B cell (primary cell): ENCODE measurements around the gene UBE3C. TPM values are rescaled to one million over a fixed set of nuclear protein-coding genes. Genes with fewer than 3 reads are reported as not detected.

Experiments used
- ATAC-seq: fragments of 200-7000 bp; cut with Tn5 transposase; one replicate; pipeline ENCODE4 v1.10.0; 2021; ENCODE audit warnings: low read depth, mild to moderate bottlenecking, moderate number of reproducible peaks, moderate library complexity
- CTCF ChIA-PET: fragments of 350-600 bp; sonication (Branson Sonifier 250); formaldehyde crosslinking; loops from one replicate; lab custom pipeline; 2021; ENCODE audit warnings: antibody characterized with exemption, inconsistent platforms; lab: Charles Lee
- POLR2A ChIA-PET: fragments of 350-600 bp; sonication (Branson Sonifier 250); formaldehyde crosslinking; loops from one replicate; lab custom pipeline; 2021; ENCODE audit warnings: antibody characterized with exemption; lab: Charles Lee
- DNase-seq: peaks from one replicate; pipeline ENCODE4 v3.0.0; 2013
- H2AFZ ChIP-seq: 2 replicates; pipeline ENCODE4 v1.6.1; 2012; ENCODE audit warnings: mild to moderate bottlenecking, low read depth, low read length; ENCODE audit not compliant: insufficient read depth, poor library complexity, severe bottlenecking
- H3K27ac ChIP-seq, 2 donors: 1 replicate in 1 of 2; 2 replicates in 1 of 2; pipeline ENCODE4 v1.5.1; 2012 to 2013; ENCODE audit warnings: low read length in 2 of 2, mild to moderate bottlenecking in 2 of 2, moderate library complexity in 1 of 2
- H3K27me3 ChIP-seq, 4 experiments: fragments of 200-600 bp in 1 of 4; sonication (generic) in 1 of 4; replicated peaks in 1 of 4; 1 replicate in 2 of 4; 2 replicates in 2 of 4; pipeline versions ENCODE4 v1.6.1 to v1.7.0; 2013 to 2016; ENCODE audit warnings: low read length in 3 of 4, mild to moderate bottlenecking in 2 of 4, mixed read lengths in 1 of 4, moderate library complexity in 1 of 4; ENCODE audit not compliant: insufficient read depth in 4 of 4, control insufficient read depth in 3 of 4; ENCODE audit errors: control extremely low read depth in 1 of 4
- H3K36me3 ChIP-seq, 2 experiments: replicated peaks in 1 of 2; 1 replicate in 1 of 2; 2 replicates in 1 of 2; pipeline versions ENCODE4 v1.6.1 to v1.7.1; 2013; ENCODE audit warnings: low read length in 1 of 2; ENCODE audit not compliant: insufficient read depth in 2 of 2, control insufficient read depth in 1 of 2; ENCODE audit errors: control extremely low read depth in 1 of 2, extremely low read depth in 1 of 2
- H3K4me1 ChIP-seq, 2 donors: fragments of 200-600 bp in 1 of 2; sonication (generic) in 1 of 2; 1 replicate in 1 of 2; 2 replicates in 1 of 2; pipeline versions ENCODE4 v1.5.1 to v1.6.1; 2013 to 2017; ENCODE audit warnings: low read length in 2 of 2; ENCODE audit not compliant: control insufficient read depth in 2 of 2, insufficient read depth in 2 of 2
- H3K4me2 ChIP-seq: replicated peaks from 2 replicates; pipeline ENCODE3; 2012; ENCODE audit warnings: mild to moderate bottlenecking, low read depth, low read length; ENCODE audit not compliant: poor library complexity, severe bottlenecking
- H3K4me3 ChIP-seq, 5 experiments: fragments of 200-600 bp in 1 of 5; sonication (generic) in 1 of 5; 1 replicate in 3 of 5; 2 replicates in 2 of 5; pipeline versions ENCODE4 v1.5.1 to v1.7.0; 2011 to 2016; ENCODE audit warnings: low read length in 4 of 5, mild to moderate bottlenecking in 4 of 5, low read depth in 2 of 5, control low read depth in 1 of 5, moderate library complexity in 1 of 5; ENCODE audit not compliant: insufficient read depth in 1 of 5; ENCODE audit errors: control extremely low read depth in 1 of 5, extremely low read depth in 1 of 5
- H3K79me2 ChIP-seq: fragments of 200-600 bp; sonication (generic); one replicate; pipeline ENCODE4 v1.6.0; 2016; ENCODE audit warnings: low read length; ENCODE audit not compliant: control insufficient read depth, insufficient read depth
- H3K9ac ChIP-seq: fragments of 200-600 bp; sonication (generic); 2 replicates; pipeline ENCODE4 v1.6.1; 2017; ENCODE audit warnings: mild to moderate bottlenecking, low read length, moderate library complexity
- H3K9me3 ChIP-seq, 3 donors: one replicate each; pipeline versions ENCODE4 v1.6.1 to v1.7.1; 2013; ENCODE audit warnings: low read length in 2 of 3; ENCODE audit not compliant: control insufficient read depth in 2 of 3, insufficient read depth in 1 of 3; ENCODE audit errors: control extremely low read depth in 1 of 3
- H4K20me1 ChIP-seq: 2 replicates; pipeline ENCODE4 v1.6.0; 2012; ENCODE audit warnings: mild to moderate bottlenecking, low read length; ENCODE audit not compliant: insufficient read depth, control insufficient read depth, poor library complexity, severe bottlenecking
- H3K27ac Mint-ChIP-seq: one replicate; pipeline ENCODE4 v1.8.0; 2021; ENCODE audit warnings: mixed read lengths
- H3K27me3 Mint-ChIP-seq: one replicate; pipeline ENCODE4 v1.8.0; 2021; ENCODE audit warnings: mixed read lengths
- H3K4me1 Mint-ChIP-seq: one replicate; pipeline ENCODE4 v1.8.0; 2021; ENCODE audit warnings: mixed read lengths
- H3K4me3 Mint-ChIP-seq: one replicate; pipeline ENCODE4 v1.8.0; 2021; ENCODE audit warnings: mixed read lengths
- H3K9me3 Mint-ChIP-seq: one replicate; pipeline ENCODE4 v1.8.0; 2022; ENCODE audit warnings: mixed read lengths; ENCODE audit not compliant: insufficient read depth
- EZH2 ChIP-seq: IDR thresholded peaks from 2 replicates; pipeline ENCODE4 v1.6.1; 2012; ENCODE audit warnings: borderline replicate concordance, low read depth, mild to moderate bottlenecking, moderate library complexity, low read length; ENCODE audit not compliant: insufficient read depth, poor library complexity, severe bottlenecking
- WGBS: methylation state at CpG from one replicate; pipeline ENCODE4 v1.1.5; 2013; ENCODE audit warnings: missing lambda C conversion rate; ENCODE audit not compliant: insufficient coverage; 5-methylcytosine and 5-hydroxymethylcytosine counted together
- intact Hi-C: fragments of 100-400 bp; cut with micrococcal nuclease; formaldehyde crosslinking; loops from one replicate; pipeline ENCODE4 v1.10.0; 2022
- polyA plus RNA-seq: library from polyadenylated mRNA; depleted of rRNA; stranded (reverse); fragments of >200 nt; gene quantifications from 2 replicates; pipeline ENCODE4 v1.2.3, GENCODE V29; 2012
- total RNA-seq, 2 donors: library from RNA; stranded (reverse); fragments of 120-200 nt in 1 of 2; gene quantifications; 1 replicate in 1 of 2; 2 replicates in 1 of 2; pipeline versions ENCODE4 v1.2.3 to v1.2.4, GENCODE V29; 2013 to 2022
- TF ChIP-seq, protein P1 (sequence below): fragments of 200-600 bp; IDR thresholded peaks from one replicate; pipeline ENCODE4 v1.8.0; 2022; ENCODE audit warnings: antibody characterized with exemption, mild to moderate bottlenecking

UBE3C gene
- total and polyA plus RNA-seq, 2 donors (not counting 1 experiment from before 2014, with no cell fraction given) = 17.8 to 66.5 TPM

DNA sequence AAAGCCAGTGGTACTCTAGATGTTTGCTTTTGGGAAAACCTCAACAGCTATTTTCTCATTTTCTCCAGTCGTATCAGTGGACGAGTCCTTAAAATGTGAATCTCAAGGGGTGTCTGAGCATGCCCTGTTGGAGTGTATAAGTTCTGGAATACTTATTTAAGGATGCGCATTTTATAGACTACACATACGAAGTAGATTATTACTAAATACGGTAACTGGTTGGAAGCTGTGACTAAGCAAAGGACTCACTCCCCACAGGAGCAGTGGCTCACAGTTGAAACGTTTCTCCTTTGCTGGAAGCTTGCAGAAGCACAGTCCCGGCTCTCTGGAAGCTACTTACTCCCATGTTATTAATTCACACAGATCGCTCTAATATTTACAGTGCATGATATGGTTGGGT lies 107.3 kb downstream of the UBE3C start:
- H3K27me3 ChIP-seq = no peaks in the 10 kb centered on the region
- Mint-ChIP-seq H3K4me1 (no peaks in the 10 kb centered on the region), H3K4me3 (no peak overlapping the region), H3K27ac (no peak overlapping the region), H3K27me3 (no peaks in the 10 kb centered on the region), H3K9me3 (no peaks in the 10 kb centered on the region)
- ChIA-PET CTCF (interaction anchor here (1.4 kb wide), 1 partner anchor 28 kb away, joined by 3 read pairs; no protein-coding TSS in a partner anchor), POLR2A (no interaction called here)
- no peaks in the 10 kb centered on the region for H3K4me1 ChIP-seq
- ATAC-seq = no peak
- WGBS = 100% methylated on average over 1 of the region's 8 CpGs
- H3K9me3 ChIP-seq = no peaks in the 10 kb centered on the region
- H3K4me3 ChIP-seq = no peak overlapping the region
- peaks cover 3 to 17% of the 10 kb centered on the region in 2 experiments for H3K36me3 ChIP-seq
- intact Hi-C loops = no loop called here
- no peak overlapping the region for H3K27ac ChIP-seq
- TF ChIP-seq EZH2 = no peak
- TF ChIP-seq, protein P1, sequence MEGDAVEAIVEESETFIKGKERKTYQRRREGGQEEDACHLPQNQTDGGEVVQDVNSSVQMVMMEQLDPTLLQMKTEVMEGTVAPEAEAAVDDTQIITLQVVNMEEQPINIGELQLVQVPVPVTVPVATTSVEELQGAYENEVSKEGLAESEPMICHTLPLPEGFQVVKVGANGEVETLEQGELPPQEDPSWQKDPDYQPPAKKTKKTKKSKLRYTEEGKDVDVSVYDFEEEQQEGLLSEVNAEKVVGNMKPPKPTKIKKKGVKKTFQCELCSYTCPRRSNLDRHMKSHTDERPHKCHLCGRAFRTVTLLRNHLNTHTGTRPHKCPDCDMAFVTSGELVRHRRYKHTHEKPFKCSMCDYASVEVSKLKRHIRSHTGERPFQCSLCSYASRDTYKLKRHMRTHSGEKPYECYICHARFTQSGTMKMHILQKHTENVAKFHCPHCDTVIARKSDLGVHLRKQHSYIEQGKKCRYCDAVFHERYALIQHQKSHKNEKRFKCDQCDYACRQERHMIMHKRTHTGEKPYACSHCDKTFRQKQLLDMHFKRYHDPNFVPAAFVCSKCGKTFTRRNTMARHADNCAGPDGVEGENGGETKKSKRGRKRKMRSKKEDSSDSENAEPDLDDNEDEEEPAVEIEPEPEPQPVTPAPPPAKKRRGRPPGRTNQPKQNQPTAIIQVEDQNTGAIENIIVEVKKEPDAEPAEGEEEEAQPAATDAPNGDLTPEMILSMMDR = no peak
- no peaks in the 10 kb centered on the region for H3K79me2 ChIP-seq
- no peak overlapping the region for H3K4me2 ChIP-seq
- no peak overlapping the region for H3K9ac ChIP-seq
- no peak overlapping the region for H2AFZ ChIP-seq
- no peaks in the 10 kb centered on the region for H4K20me1 ChIP-seq
- no peak for DNase-seq

GRCh38 chr7:157248659-157249058 lies 109.9 kb downstream of the UBE3C start:
- H3K4me3 Mint-ChIP-seq = no peak overlapping the region
- H3K27ac ChIP-seq = no peak overlapping the region
- H3K4me3 ChIP-seq = no peak overlapping the region
- no peaks in the 10 kb centered on the region for H3K27me3 ChIP-seq
- no peak for ATAC-seq
- H4K20me1 ChIP-seq = no peaks in the 10 kb centered on the region
- ChIA-PET POLR2A (no interaction called here), CTCF (interaction anchor here (1.5 to 2.8 kb wide), 3 partner anchors 15 to 279 kb away, joined by 4 to 7 read pairs (median 6); no protein-coding TSS in a partner anchor)
- peaks cover 7 to 24% of the 10 kb centered on the region in 2 experiments for H3K36me3 ChIP-seq
- H3K9me3 Mint-ChIP-seq = no peaks in the 10 kb centered on the region
- no peak overlapping the region for H3K9ac ChIP-seq
- intact Hi-C loops = no loop called here
- 94% methylated on average over 12 of the region's 14 CpGs for WGBS
- H3K4me1 Mint-ChIP-seq = no peaks in the 10 kb centered on the region
- H2AFZ ChIP-seq = no peak overlapping the region
- H3K79me2 ChIP-seq = no peaks in the 10 kb centered on the region
- no peak for TF ChIP-seq EZH2
- TF ChIP-seq, protein P1 = no peak
- no peak for DNase-seq
- H3K4me2 ChIP-seq = no peak overlapping the region
- no peaks in the 10 kb centered on the region for H3K9me3 ChIP-seq
- H3K4me1 ChIP-seq = no peaks in the 10 kb centered on the region
- no peaks in the 10 kb centered on the region for H3K27me3 Mint-ChIP-seq
- H3K27ac Mint-ChIP-seq = no peak overlapping the region
